Measurements from ENCODE around the gene PACSIN2. TPM values are rescaled to one million over a fixed set of nuclear protein-coding genes. Genes with fewer than 3 reads are reported as not detected.

The PACSIN2 gene
- total RNA-seq, 1 experiment from 2014 or later: 60.2 TPM

DNA sequence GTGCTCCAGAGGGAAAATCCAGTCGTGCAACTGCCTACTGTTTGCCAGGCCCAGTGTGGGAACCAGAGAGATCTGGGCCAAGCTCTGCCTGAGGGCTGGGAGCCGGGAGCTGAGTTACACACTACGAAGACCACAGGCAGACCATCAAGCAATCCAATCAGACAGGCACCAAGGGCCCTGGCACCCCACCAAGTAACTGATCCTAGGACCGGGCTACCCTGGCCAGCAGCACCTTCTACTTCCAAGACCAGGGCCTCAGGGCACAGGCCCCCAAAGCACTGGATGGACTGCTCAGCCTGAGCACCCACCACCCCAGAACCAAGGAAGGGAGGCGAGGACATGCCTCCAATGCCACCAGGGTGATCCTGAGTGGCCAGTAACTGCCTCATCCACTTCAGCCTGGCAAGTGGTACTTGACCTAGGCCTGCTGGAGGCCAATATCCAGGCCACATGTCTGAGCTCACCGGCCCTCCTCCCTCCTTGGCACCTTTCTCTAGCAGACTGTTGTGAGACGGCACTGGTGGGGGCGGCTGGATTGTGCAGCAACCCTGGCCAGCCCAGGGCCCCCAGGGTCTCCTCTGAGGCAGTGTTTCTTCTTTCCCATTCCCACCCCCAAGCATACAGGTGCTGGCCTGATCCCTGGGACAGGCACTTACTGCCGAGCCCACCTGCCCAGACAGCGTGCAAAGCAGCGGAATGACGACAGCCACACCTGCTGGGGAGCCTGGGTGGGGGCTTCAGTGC lies 137.2 kb downstream of the PACSIN2 start:
- BruUV-seq (replicated peaks): no TSS peak
- intact Hi-C loops (cut with micrococcal nuclease; ENCODE audit: unreplicated experiment): no loop called here
- CTCF ChIA-PET: no interaction called here

DNA sequence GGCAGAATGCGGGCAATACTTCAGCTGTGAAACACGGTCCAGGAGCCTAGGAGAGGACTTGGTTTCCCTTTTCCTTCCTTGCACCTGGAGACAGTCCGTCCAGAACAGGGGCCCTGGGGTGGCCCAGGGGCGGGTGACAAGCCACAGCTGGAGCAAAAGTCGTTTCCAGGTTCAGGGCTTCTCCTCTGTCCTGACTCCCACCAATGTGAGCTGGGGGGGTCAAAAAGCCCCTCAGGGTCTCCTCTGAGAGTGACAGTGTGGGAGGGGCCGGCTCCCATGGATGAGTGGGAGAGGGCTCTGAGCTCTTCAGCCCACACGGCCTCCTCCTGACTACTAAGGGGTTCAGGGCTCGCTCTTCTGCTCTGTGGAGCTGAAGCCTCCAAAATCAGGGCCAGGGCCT lies 137.8 kb downstream of the PACSIN2 start:
- intact Hi-C loops (cut with micrococcal nuclease; ENCODE audit: unreplicated experiment) (no loop called here), in situ Hi-C loops (cut with HindIII; ENCODE audit: low pct_unique_long_range_greater_than_20kb, low sequenced_read_pairs) (no loop called here)
- no peaks in the 10 kb centered on the region; the same call in 1 of the 2 replicates for H3K36me3 ChIP-seq (ENCODE audit: control insufficient read depth, insufficient read depth, low read length)
- no TSS peak for BruUV-seq (replicated peaks)
- TF ChIP-seq, protein P1, sequence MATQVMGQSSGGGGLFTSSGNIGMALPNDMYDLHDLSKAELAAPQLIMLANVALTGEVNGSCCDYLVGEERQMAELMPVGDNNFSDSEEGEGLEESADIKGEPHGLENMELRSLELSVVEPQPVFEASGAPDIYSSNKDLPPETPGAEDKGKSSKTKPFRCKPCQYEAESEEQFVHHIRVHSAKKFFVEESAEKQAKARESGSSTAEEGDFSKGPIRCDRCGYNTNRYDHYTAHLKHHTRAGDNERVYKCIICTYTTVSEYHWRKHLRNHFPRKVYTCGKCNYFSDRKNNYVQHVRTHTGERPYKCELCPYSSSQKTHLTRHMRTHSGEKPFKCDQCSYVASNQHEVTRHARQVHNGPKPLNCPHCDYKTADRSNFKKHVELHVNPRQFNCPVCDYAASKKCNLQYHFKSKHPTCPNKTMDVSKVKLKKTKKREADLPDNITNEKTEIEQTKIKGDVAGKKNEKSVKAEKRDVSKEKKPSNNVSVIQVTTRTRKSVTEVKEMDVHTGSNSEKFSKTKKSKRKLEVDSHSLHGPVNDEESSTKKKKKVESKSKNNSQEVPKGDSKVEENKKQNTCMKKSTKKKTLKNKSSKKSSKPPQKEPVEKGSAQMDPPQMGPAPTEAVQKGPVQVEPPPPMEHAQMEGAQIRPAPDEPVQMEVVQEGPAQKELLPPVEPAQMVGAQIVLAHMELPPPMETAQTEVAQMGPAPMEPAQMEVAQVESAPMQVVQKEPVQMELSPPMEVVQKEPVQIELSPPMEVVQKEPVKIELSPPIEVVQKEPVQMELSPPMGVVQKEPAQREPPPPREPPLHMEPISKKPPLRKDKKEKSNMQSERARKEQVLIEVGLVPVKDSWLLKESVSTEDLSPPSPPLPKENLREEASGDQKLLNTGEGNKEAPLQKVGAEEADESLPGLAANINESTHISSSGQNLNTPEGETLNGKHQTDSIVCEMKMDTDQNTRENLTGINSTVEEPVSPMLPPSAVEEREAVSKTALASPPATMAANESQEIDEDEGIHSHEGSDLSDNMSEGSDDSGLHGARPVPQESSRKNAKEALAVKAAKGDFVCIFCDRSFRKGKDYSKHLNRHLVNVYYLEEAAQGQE (IDR thresholded peaks at IDR 0.05; ENCODE audit: insufficient read depth in 1 of 2, low read depth in 2 of 2, low read length in 1 of 2): no peak
- TF ChIP-seq, protein P2, sequence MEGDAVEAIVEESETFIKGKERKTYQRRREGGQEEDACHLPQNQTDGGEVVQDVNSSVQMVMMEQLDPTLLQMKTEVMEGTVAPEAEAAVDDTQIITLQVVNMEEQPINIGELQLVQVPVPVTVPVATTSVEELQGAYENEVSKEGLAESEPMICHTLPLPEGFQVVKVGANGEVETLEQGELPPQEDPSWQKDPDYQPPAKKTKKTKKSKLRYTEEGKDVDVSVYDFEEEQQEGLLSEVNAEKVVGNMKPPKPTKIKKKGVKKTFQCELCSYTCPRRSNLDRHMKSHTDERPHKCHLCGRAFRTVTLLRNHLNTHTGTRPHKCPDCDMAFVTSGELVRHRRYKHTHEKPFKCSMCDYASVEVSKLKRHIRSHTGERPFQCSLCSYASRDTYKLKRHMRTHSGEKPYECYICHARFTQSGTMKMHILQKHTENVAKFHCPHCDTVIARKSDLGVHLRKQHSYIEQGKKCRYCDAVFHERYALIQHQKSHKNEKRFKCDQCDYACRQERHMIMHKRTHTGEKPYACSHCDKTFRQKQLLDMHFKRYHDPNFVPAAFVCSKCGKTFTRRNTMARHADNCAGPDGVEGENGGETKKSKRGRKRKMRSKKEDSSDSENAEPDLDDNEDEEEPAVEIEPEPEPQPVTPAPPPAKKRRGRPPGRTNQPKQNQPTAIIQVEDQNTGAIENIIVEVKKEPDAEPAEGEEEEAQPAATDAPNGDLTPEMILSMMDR (IDR thresholded peaks at IDR 0.05): no peak
- TF ChIP-seq TCF7L2 (IDR thresholded peaks at IDR 0.05; ENCODE audit: low read depth, low read length) (no peak), SIN3A (IDR thresholded peaks at IDR 0.05; ENCODE audit: borderline replicate concordance, insufficient read depth, low read depth, low read length) (no peak), POLR2AphosphoS5 (IDR thresholded peaks at IDR 0.05; ENCODE audit: low read depth, low read length) (no peak)
- no peaks in the 10 kb centered on the region for H3K27me3 ChIP-seq (ENCODE audit: control insufficient read depth, insufficient read depth, low read length)
- ChIA-PET CTCF (interaction anchor here (0.6 kb wide), 1 partner anchor 106 kb away, joined by 3 read pairs; no protein-coding TSS in a partner anchor), POLR2A (no interaction called here)
- H3K27ac ChIP-seq (ENCODE audit: low read length): no peak overlapping the region
- H3K4me1 ChIP-seq (ENCODE audit: control insufficient read depth, insufficient read depth, low read length): no peaks in the 10 kb centered on the region
- no peaks in the 10 kb centered on the region for H3K9me3 ChIP-seq (ENCODE audit: control insufficient read depth, insufficient read depth, low read depth, low read length)
- ATAC-seq (no peak), DNase-seq (ENCODE audit: low read depth, low spot score) (no peak)
- H3K4me3 ChIP-seq (ENCODE audit: low read depth in 2 of 2, low read length in 2 of 2): no peak overlapping the region

More for the DNA sequence above, 137.2 kb downstream of the PACSIN2 start:
- Histone ChIP-seq H3K27me3 (ENCODE audit: control insufficient read depth, insufficient read depth, low read length) (no peaks in the 10 kb centered on the region), H3K4me3 (ENCODE audit: low read depth in 2 of 2, low read length in 2 of 2) (no peak overlapping the region), H3K36me3 (ENCODE audit: control insufficient read depth, insufficient read depth, low read length) (no peaks in the 10 kb centered on the region; the same call in 1 of the 2 replicates), H3K9me3 (ENCODE audit: control insufficient read depth, insufficient read depth, low read depth, low read length) (no peaks in the 10 kb centered on the region), H3K4me1 (ENCODE audit: control insufficient read depth, insufficient read depth, low read length) (no peaks in the 10 kb centered on the region), H3K27ac (ENCODE audit: low read length) (no peak overlapping the region)
- ATAC-seq (no peak), DNase-seq (ENCODE audit: low read depth, low spot score) (no peak)
- in situ Hi-C loops (cut with HindIII; ENCODE audit: low pct_unique_long_range_greater_than_20kb, low sequenced_read_pairs): no loop called here
- TF ChIP-seq TCF7L2 (IDR thresholded peaks at IDR 0.05; ENCODE audit: low read depth, low read length) (no peak), POLR2AphosphoS5 (IDR thresholded peaks at IDR 0.05; ENCODE audit: low read depth, low read length) (no peak), SIN3A (IDR thresholded peaks at IDR 0.05; ENCODE audit: borderline replicate concordance, insufficient read depth, low read depth, low read length) (no peak)
- TF ChIP-seq, protein P2 (IDR thresholded peaks at IDR 0.05): no peak
- TF ChIP-seq, protein P1 (IDR thresholded peaks at IDR 0.05; ENCODE audit: insufficient read depth in 1 of 2, low read depth in 2 of 2, low read length in 1 of 2): no peak
- POLR2A ChIA-PET: no interaction called here
